ENCODE data around the gene CAT.

Gene CAT

DNA sequence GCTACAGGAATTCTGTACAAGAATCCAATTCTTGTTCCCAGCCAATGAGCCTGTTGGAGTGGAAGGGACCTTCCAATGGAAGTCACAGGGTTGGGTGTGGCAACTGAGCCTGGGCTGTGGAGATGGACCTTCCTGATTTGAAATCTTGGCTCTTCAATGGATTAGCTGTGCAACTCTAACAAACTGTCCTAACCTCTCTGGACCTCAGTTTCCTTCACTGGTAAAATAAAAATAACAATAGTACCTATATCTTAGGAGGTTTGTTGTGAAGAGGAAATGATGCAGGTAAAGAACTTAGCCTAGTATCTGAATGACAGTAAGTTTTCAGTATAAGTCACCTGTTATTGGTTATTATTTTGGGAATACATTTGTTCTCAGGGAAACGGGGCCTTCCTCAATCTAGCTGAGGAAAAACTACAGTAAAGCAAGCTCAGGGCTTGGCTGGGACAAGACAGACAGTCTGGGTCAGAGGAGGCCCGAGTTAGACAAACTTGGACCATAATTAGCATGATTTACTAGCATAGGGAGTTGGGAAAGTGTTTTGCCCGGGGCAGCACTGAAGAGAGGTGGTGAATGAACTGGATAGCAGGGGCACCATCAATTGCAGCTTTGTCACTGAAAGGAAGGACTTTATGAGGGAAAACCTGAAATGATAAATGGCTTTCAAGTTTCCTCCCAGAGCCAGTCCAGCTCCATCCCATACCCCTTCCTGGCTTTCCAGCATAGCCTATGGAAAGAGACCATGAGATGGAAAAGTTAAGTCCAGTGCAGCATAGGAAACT is 61.2 kb downstream of the CAT start:
- DNase-seq = no peak

GRCh38 chr11:34501500-34501899 is 62.8 kb downstream of the CAT start:
- DNase-seq = no peak

DNA sequence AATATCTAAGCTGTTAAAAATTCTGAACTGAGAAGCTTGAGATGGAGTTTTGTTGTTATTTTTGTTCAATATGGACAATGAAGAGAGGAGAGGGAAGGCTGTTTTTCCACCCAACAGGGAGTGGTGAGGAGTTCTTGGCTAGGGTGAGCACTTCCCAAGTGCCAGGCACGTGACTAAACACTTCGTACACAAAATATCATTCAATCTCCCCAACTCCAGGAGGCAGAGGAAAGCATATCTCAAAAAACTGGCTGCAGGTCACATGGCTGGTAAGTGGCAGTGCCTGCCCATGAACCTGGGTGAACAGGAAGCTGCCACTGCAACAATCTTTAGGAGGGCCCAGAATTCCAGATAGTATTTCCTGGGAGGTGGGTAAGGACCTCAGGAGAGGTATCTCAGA is 63.2 kb downstream of the CAT start:
- no peak for DNase-seq

GRCh38 chr11:34502949-34503348 is 64.2 kb downstream of the CAT start:
- no peak for DNase-seq

GRCh38 chr11:34505874-34506273 is 67.1 kb downstream of the CAT start:
- DNase-seq = no peak

- DNase-seq = no peak
Observed at GRCh38 chr11:34507156-34507555, 68.4 kb downstream of the CAT start.

DNA sequence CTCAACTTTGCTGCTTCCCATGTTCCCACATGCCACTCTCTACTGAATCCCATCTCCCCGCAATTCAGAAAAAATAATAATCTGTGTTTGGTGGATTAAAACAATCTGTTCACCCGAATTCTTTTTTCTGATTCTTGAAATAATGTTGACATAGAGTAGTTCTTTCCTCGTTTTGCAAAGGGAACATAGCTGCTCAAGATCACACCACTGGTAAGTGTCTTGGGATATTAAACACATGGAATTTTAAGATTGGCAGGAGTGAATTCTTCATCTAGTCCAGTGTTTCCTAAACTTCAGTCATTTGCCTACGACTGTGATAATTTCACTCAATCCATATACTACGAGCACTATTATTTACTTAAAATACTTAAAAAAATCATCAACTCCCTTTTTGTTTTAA is 68.9 kb downstream of the CAT start:
- DNase-seq = no peak

DNA sequence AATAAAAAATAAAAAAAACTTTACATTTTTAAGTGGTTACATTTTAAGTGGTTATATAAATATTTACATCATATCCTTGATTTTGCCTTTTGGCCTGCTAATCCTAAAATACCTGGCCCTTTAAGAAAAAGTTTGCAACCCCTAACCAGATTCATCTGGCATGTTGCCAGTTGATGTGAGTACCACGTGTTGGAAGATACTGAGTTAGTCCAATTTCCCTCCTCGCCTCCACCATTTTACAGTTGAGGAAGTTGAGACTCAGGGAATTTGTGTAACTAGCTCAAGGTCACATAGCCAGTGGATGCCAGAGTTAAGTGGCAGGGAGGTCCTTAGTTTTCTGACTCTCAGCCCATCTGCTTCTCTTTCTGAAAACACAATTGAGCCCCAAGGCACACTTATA is 69.8 kb downstream of the CAT start:
- no peak for DNase-seq

DNA sequence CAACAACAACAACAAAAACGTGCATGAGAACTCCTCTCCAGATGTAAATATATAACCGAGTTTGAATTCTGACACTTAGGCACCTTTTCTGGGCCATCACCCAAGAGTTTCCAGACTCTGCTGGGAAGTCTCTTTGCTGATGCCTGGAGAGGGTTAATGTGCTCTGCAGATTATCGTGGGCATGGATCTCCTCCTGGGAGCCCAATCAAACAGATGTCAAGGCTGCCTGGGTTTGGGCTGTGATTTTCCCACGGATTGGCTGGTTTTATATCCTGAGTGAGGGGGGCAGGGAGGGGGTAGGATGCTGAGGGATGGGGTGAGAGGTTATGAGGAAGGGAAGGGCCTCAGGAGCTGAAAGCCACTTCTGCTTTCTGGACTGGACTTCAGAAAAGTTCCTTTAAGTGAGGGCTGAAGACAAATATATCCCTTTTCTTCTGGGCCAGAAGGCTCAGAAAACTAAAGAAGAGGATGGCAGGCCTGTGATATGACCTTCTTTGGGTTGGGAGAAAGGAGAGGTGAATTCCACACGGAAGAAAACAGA is 70.7 kb downstream of the CAT start:
- no peak for DNase-seq

GRCh38 chr11:34510218-34510617 is 71.5 kb downstream of the CAT start:
- DNase-seq = no peak

DNA sequence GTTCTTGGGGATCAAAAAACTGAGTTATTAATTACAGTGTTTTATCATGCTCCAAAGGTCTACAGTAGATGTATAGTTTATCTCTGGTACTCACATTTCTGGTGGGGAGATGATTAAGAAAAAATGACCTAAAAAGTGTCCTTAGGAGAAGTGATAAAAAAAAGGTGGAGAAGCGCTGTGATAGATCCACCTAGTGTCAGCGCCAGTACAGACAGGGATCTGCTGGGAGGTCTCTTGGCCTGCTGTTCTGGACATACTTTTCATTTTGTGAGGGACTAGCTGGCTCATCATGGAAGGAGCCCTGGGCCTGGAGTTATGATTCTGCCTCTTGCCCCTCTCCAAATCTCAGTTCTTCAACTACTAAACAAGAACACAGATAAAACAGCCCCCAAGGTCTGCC is 71.9 kb downstream of the CAT start:
- no peak for DNase-seq

DNA sequence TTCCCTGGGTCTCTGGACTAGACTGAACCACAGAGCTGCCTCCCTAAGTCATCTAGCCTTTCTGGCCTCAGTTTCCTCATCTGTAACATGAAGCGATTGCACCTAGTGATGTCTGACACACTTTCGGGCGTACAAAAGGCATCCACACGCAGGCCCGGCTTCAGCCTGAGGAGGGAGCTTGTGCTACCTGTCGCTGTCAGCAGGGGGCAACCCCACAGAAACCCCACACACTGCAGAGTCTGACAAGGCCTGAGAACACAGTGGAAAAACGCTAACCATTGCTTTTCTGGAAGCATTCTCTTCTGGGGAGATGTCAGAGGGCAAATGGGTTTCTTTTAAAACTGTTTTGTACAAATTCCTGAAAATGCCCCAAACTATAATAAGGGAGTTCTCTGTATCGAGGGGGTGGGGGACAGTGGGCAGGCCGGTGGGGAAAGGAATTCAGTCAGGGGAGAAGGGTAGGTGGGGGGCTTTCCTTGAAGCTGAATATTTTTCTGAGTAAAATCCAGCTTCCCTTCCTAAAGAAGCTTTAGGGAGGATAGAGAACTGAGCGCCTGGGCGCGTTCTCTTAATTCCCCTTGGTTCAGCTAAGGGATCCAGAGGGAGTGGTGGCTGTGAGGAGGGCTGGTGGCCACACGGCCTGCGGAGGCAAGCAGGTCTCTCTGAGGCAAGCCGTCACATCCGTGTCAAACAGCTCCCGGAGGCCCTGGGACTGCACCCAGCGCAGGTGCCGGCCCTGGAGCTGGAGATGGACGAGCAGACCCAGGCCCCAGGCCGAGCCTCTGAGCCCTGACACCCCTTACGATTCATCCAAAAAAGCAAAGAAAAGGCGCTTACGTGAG is 74.3 kb downstream of the CAT start:
- DNase-seq = peak; percentile 53

GRCh38 chr11:34513682-34514449 is 75.1 kb downstream of the CAT start, which contains the start of gene ELF5:
Gene ELF5 (minus strand): TSS chr11:34513794. CDS start chr11:34505749, 8,045 bp downstream.
- no peak for DNase-seq

DNA sequence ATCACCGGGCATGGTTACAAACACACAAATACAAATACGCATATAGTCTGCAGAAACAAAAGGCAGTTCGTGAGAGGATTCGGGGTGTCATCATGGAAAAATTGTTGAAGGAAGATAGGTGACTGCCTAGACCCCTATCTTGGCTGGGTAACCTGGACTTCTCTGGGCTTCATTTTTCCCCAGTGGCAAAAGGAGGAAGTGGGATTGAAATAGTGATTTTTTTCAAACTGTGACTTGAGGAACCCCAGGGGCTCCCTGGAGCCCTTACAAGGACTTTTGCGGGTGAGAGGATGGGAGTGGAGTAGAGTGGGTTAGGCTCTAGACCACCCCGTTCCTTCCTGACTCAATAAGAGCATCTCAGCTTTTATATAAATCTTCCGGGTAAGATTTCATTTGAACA is 75.9 kb downstream of the CAT start:
- DNase-seq = no peak

GRCh38 chr11:34516247-34517040 is 77.7 kb downstream of the CAT start:
- DNase-seq = no peak

GRCh38 chr11:34519595-34520235 is 81.0 kb downstream of the CAT start:
- no peak for DNase-seq

DNA sequence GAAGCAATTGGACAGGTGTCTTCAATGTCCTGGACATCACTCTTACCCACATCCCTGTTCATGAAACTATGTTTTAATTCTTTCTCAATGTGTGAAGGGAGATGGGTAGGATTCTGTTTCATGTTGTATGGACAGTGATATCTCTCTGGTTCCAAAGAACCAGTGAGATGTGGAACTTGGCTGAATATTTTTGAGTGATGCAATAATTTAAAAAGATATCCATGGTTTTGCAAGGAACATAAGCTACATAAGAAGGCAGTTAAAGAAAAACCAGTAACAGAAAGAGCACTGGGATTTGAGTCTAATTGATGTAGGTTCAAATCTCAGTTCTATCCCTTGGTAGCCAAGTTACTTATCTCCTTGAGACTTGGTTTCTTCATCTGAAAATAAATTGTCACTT is 82.5 kb downstream of the CAT start:
- no peak for DNase-seq
